ENCODE measurements around the gene PTBP1. TPM values are rescaled to one million over a fixed set of nuclear protein-coding genes. Genes with fewer than 3 reads are reported as not detected.

The PTBP1 gene
- total RNA-seq, 1 experiment from 2014 or later: 712 TPM

- Histone ChIP-seq H3K79me1 (ENCODE audit: insufficient read depth, low read depth, low read length, poor library complexity, severe bottlenecking) (no peaks in the 10 kb centered on the region), H3K4ac (ENCODE audit: low read depth, low read length) (no peak overlapping the region), H4K5ac (ENCODE audit: insufficient read length, low read depth, low read length) (no peak overlapping the region), H4K91ac (ENCODE audit: insufficient read length, low read depth, low read length) (no peak overlapping the region), H2BK5ac (ENCODE audit: insufficient read length, low read length) (no peak overlapping the region), H3K27me3 (ENCODE audit: insufficient read depth, low read length) (no peaks in the 10 kb centered on the region), H2AFZ (ENCODE audit: low read length) (no peak overlapping the region), H3K4me1 (ENCODE audit: insufficient read depth, low read length) (no peaks in the 10 kb centered on the region), H4K8ac (replicated peaks; ENCODE audit: insufficient read length, low read depth, low read length) (no peak overlapping the region), H2BK12ac (ENCODE audit: insufficient read length, low read depth, low read length) (no peak overlapping the region), H3K18ac (ENCODE audit: insufficient read length, low read depth, low read length) (no peak overlapping the region), H3K14ac (ENCODE audit: insufficient read depth, low read length) (no peak overlapping the region), H2AK5ac (ENCODE audit: insufficient read length, low read length) (no peak overlapping the region), H3K23ac (ENCODE audit: insufficient read length, low read depth, low read length) (no peak overlapping the region), H3K23me2 (ENCODE audit: insufficient read length, low read depth, low read length, poor library complexity, severe bottlenecking) (no peaks in the 10 kb centered on the region), H3K9me3 (ENCODE audit: control insufficient read depth, low read depth, low read length) (no peaks in the 10 kb centered on the region), H2BK120ac (ENCODE audit: low read depth, low read length, poor library complexity, severe bottlenecking) (no peak overlapping the region), H2BK20ac (ENCODE audit: low read depth, low read length, poor library complexity, severe bottlenecking) (no peak overlapping the region), H3K9ac (ENCODE audit: extremely low read depth, insufficient read length, low read length) (no peak overlapping the region), H3T11ph (ENCODE audit: low read length) (no peak overlapping the region), H2BK15ac (ENCODE audit: low read depth, low read length) (no peak overlapping the region), H3K79me2 (ENCODE audit: insufficient read depth, low read length) (no peaks in the 10 kb centered on the region), H4K20me1 (ENCODE audit: control insufficient read depth, insufficient read depth, insufficient read length) (no peaks in the 10 kb centered on the region), H3K56ac (ENCODE audit: insufficient read length, low read depth, low read length) (no peak overlapping the region), H3K27ac (ENCODE audit: insufficient read length, low read depth, low read length) (no peak overlapping the region), H3K4me2 (ENCODE audit: insufficient read depth, insufficient read length, low read length) (no peak overlapping the region)
- Mint-ChIP-seq H3K27ac (no peak overlapping the region), H3K9me3 (no peaks in the 10 kb centered on the region; a peak in 1 of 5 replicates), H3K4me3 (no peak overlapping the region), H3K4me1 (no peaks in the 10 kb centered on the region), H3K36me3 (ENCODE audit: insufficient read depth in 1 of 3, low read depth in 3 of 3) (peaks cover 16 to 44% (median 43%) of the 10 kb centered on the region in 3 experiments), H3K27me3 (ENCODE audit: low read depth) (peaks cover 3% of the 10 kb centered on the region; the same call in 1 of the 2 replicates)
- 100% methylated on average over 2 of the region's 13 CpGs for WGBS (ENCODE audit: extremely low coverage, insufficient read length, low lambda C conversion rate)
- no peak for DNase-seq
- TF ChIP-seq CTCF (conservative IDR thresholded peaks at IDR 0.05): no peak
Observed at GRCh38 chr19:815775-816499, 18.7 kb downstream of the PTBP1 start.

All from H9 (cell line).